ENCODE data around the gene TMEM147. TPM values are rescaled to one million over a fixed set of nuclear protein-coding genes. Genes with fewer than 3 reads are reported as not detected.

The TMEM147 gene
- total and polyA plus RNA-seq, 2 of the 13 experiments (the other 11 are each of a cell fraction or from before 2014, with no cell fraction given), result 141 to 176 TPM

- Histone ChIP-seq H3K4me2 (ENCODE audit: low read depth, low read length) (peak within 1 kb of the TSS; percentile 74), H3K27ac (ENCODE audit: extremely low read length, insufficient read depth, low read length) (no peak within 1 kb of the TSS), H3K79me2 (ENCODE audit: insufficient read depth, low read length) (no peaks in the 10 kb centered on the region), H2AFZ (ENCODE audit: low read length) (no peak within 1 kb of the TSS), H4K20me1 (ENCODE audit: insufficient read depth, low read length) (no peaks in the 10 kb centered on the region), H3K4me1 (ENCODE audit: insufficient read depth, low read length) (peaks cover 28% of the 10 kb centered on the region), H3K9me3 (ENCODE audit: low read length) (no peaks in the 10 kb centered on the region), H3K27me3 (ENCODE audit: control insufficient read depth in 1 of 2, insufficient read depth in 2 of 2, low read length in 2 of 2) (peaks cover 1 to 33% of the 10 kb centered on the region in 2 experiments; a peak in 3 of 5 replicates), H3K36me3 (replicated peaks in 1 of 2; ENCODE audit: control insufficient read depth in 1 of 2, insufficient read depth in 2 of 2, low read length in 2 of 2) (no peaks in the 10 kb centered on the region), H3K9ac (ENCODE audit: insufficient read depth, low read depth, low read length) (peak within 1 kb of the TSS; percentile 17; the same call in 1 of the 2 replicates), H3K4me3 (replicated peaks in 1 of 3; ENCODE audit: insufficient read depth in 1 of 3, low read depth in 2 of 3, low read length in 3 of 3) (peak within 1 kb of the TSS; percentile 12 to 63 (median 26); a peak in 5 of 6 replicates)
- 5% methylated on average over 13 of the region's 15 CpGs for WGBS (ENCODE audit: low lambda C conversion rate)
- no TSS peak for BruUV-seq (replicated peaks)
- peak; percentile 34 for ATAC-seq
- CTCF ChIA-PET (ENCODE audit: low intra/inter-chr PET ratio, low total read pairs), result no interaction called here
- intact Hi-C loops (cut with micrococcal nuclease; ENCODE audit: unreplicated experiment) (no loop called here), in situ Hi-C loops (cut with HindIII; ENCODE audit: extremely low pct_ligation_motif_present, low pct_unique_long_range_greater_than_20kb) (no loop called here)
- TF ChIP-seq RXRA (CRISPR knock-in tag; IDR thresholded peaks at IDR 0.05) (no peak), ATF2 (CRISPR knock-in tag; IDR thresholded peaks at IDR 0.05) (no peak), ZNF335 (CRISPR knock-in tag; IDR thresholded peaks at IDR 0.05) (no peak), FOXP4 (CRISPR knock-in tag; IDR thresholded peaks at IDR 0.05) (no peak), KDM5B (CRISPR knock-in tag; IDR thresholded peaks at IDR 0.05; ENCODE audit: borderline replicate concordance) (peak; percentile 21; the same call in 1 of the 2 replicates), CTCF (CRISPR knock-in tag; IDR thresholded peaks at IDR 0.05) (peak; percentile 37; the same call in 1 of the 2 replicates), ZNF383 (CRISPR knock-in tag; IDR thresholded peaks at IDR 0.05; ENCODE audit: borderline replicate concordance) (no peak)
- FAIRE-seq, result no peak
- POLR2A ChIA-PET, result interaction anchor here (1.2 to 1.3 kb wide), 2 partner anchors 26 to 232 kb away, joined by 3 to 5 read pairs; no protein-coding TSS in a partner anchor
- DNase-seq (ENCODE audit: low spot score), result peak; percentile 22
Measured at GRCh38 chr19:35513628-35514281, 31.7 kb upstream of the TMEM147 start, which contains the start of gene DMKN. Gene DMKN (minus strand): TSS chr19:35513649. CDS start chr19:35513475, 174 bp downstream.

Measured in HepG2 (cell line).